ENCODE measurements around the gene SLC38A3. TPM values are rescaled to one million over a fixed set of nuclear protein-coding genes. Genes with fewer than 3 reads are reported as not detected.

Gene SLC38A3
- total and polyA plus RNA-seq, 2 donors (not counting 3 experiments of a cell fraction or from before 2014, with no cell fraction given): 0.60 to 1.1 TPM

- Histone ChIP-seq H3K9ac (replicated peaks; ENCODE audit: extremely low read depth, insufficient read depth, low read length) (no peak overlapping the region), H3K27me3 (ENCODE audit: control insufficient read depth in 2 of 2, insufficient read depth in 2 of 2, low read length in 2 of 2) (no peaks in the 10 kb centered on the region), H3K9me1 (replicated peaks; ENCODE audit: control insufficient read depth, extremely low read depth, insufficient read depth, low read length) (no peaks in the 10 kb centered on the region), H3K4me3 (replicated peaks in 1 of 3; ENCODE audit: insufficient read depth in 1 of 3, low read depth in 1 of 3, low read length in 3 of 3) (no peak overlapping the region), H3K36me3 (ENCODE audit: control insufficient read depth in 2 of 2, extremely low read depth in 1 of 2, insufficient read depth in 2 of 2, low read length in 2 of 2) (no peaks in the 10 kb centered on the region), H4K20me1 (replicated peaks; ENCODE audit: control insufficient read depth, extremely low read depth, insufficient read depth, low read length) (no peaks in the 10 kb centered on the region), H3K9me3 (replicated peaks; ENCODE audit: control insufficient read depth, insufficient read depth, low read length) (no peaks in the 10 kb centered on the region), H2AFZ (ENCODE audit: low read depth, low read length) (no peak overlapping the region), H3K4me2 (ENCODE audit: insufficient read depth, low read length) (no peak overlapping the region), H3K27ac (ENCODE audit: insufficient read depth, low read depth, low read length) (no peak overlapping the region), H3K79me2 (ENCODE audit: control insufficient read depth, insufficient read depth, low read length) (peaks cover 2% of the 10 kb centered on the region), H3K4me1 (ENCODE audit: control insufficient read depth, extremely low read depth, insufficient read depth, low read length) (peaks cover 13% of the 10 kb centered on the region)
- CTCF ChIA-PET: interaction anchor here (1.4 to 10.5 kb wide), 6 partner anchors 13 to 95 kb away, joined by 3 to 314 read pairs (median 76); partner anchors contain the start of genes GNAT1 and SEMA3B
- DNase-seq (ENCODE audit: low read depth, low spot score) (no peak), FAIRE-seq (no peak)
- BruUV-seq (replicated peaks): no TSS peak
- no peak for TF ChIP-seq GATA2 (IDR thresholded peaks at IDR 0.05; ENCODE audit: insufficient read depth, insufficient read length, low read depth, low read length)
- no peak for TF ChIP-seq POLR2AphosphoS5 (IDR thresholded peaks at IDR 0.05; ENCODE audit: insufficient read depth, low read depth, low read length)
- no peak for TF ChIP-seq EZH2 (IDR thresholded peaks at IDR 0.05; ENCODE audit: borderline replicate concordance, low read depth, low read length, severe bottlenecking)
- no peak for TF ChIP-seq CTCF (IDR thresholded peaks at IDR 0.05; ENCODE audit: extremely low read depth in 1 of 2, insufficient read depth in 1 of 2, low read depth in 1 of 2, low read length in 2 of 2)
- intact Hi-C loops (cut with micrococcal nuclease) (no loop called here), dilution Hi-C loops (cut with MboI; ENCODE audit: extremely low pct_ligation_motif_present, low sequenced_read_pairs) (no loop called here)
- POLR2A ChIA-PET: no interaction called here
Measured at GRCh38 chr3:50229490-50229889, 24.4 kb downstream of the SLC38A3 start.
